B cell (primary cell): Measurements from ENCODE around the gene SH2D4B.

ENCODE experiments used
- CTCF ChIP-seq: fragments of 200-600 bp; IDR thresholded peaks from one replicate; pipeline ENCODE4 v1.8.0; 2022; ENCODE audit warnings: antibody characterized with exemption, mild to moderate bottlenecking
- EZH2 ChIP-seq: IDR thresholded peaks from 2 replicates; pipeline ENCODE4 v1.6.1; 2012; ENCODE audit warnings: borderline replicate concordance, low read depth, mild to moderate bottlenecking, moderate library complexity, low read length; ENCODE audit not compliant: insufficient read depth, poor library complexity, severe bottlenecking

DNA sequence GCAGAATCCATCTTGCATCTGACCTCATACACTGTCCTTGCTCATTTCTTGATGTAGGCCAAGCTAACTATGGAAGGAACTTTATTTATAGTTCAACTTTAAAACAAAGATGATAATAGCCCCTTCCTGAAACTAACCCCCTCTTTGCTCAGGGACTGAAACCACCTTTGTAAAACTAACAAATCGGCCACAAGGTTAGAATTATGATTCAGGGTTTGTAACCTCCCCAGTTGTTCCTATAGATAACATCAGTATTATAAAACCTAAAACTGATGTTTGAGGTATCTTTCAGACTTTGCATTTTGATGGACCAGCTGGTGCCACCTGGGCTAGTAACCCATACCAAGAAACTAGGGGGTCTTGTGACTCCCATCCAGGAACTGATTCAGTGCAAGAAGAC is 143.4 kb downstream of the SH2D4B start:
- TF ChIP-seq CTCF = no peak
- no peak for TF ChIP-seq EZH2
